H1 (cell line): ENCODE measurements around the gene FOXO6. TPM values are rescaled to one million over a fixed set of nuclear protein-coding genes. Genes with fewer than 3 reads are reported as not detected.

Source experiments
- BCL11A ChIP-seq, 2 experiments: IDR thresholded peaks; one replicate each; pipeline ENCODE4 v1.6.1; 2011; ENCODE audit warnings: low read depth in 2 of 2, low read length in 2 of 2, mild to moderate bottlenecking in 2 of 2
- CTBP2 ChIP-seq: IDR thresholded peaks from 2 replicates; pipeline ENCODE4 v1.7.0; 2011; ENCODE audit warnings: borderline replicate concordance, mild to moderate bottlenecking, moderate library complexity, mixed read lengths, low read length; ENCODE audit not compliant: insufficient read depth, insufficient read length
- GABPA ChIP-seq: IDR thresholded peaks from 2 replicates; pipeline ENCODE4 v1.6.1; 2011; ENCODE audit warnings: mild to moderate bottlenecking, low read length, moderate library complexity, borderline replicate concordance; ENCODE audit not compliant: insufficient read depth
- NANOG ChIP-seq: IDR thresholded peaks from 2 replicates; pipeline ENCODE4 v1.6.1; 2011; ENCODE audit warnings: low read length, low read depth, mild to moderate bottlenecking, inconsistent platforms; ENCODE audit not compliant: insufficient read depth, poor library complexity, severe bottlenecking
- PHF8 ChIP-seq: fragments of 200-600 bp; sonication (generic); conservative IDR thresholded peaks from 2 replicates; pipeline ENCODE4 v1.7.1; 2012; ENCODE audit warnings: low read depth, mild to moderate bottlenecking, inconsistent platforms, low read length, moderate library complexity
- RFX5 ChIP-seq: IDR thresholded peaks from 2 replicates; pipeline ENCODE4 v1.6.1; 2011; ENCODE audit warnings: low read depth, low read length, improper control_type of control experiment, borderline replicate concordance
- RNF2 ChIP-seq: fragments of 200-900, 300-1000 bp; sonication (generic); IDR thresholded peaks from 2 replicates; pipeline ENCODE4 v1.7.1; 2016; ENCODE audit warnings: borderline replicate concordance, low read depth, mild to moderate bottlenecking, antibody characterized with exemption, low read length; ENCODE audit not compliant: poor library complexity, severe bottlenecking; ENCODE audit errors: missing control alignments
- SUZ12 ChIP-seq: fragments of 200-600 bp; sonication (generic); IDR thresholded peaks from 2 replicates; pipeline ENCODE4 v1.6.1; 2012; ENCODE audit warnings: mild to moderate bottlenecking, inconsistent platforms, low read length, moderate library complexity, mixed read lengths
- polyA plus RNA-seq, 7 experiments: library from polyadenylated mRNA; depleted of rRNA in 3 of 7; stranded (reverse) in 5 of 7; unstranded in 2 of 7; fragments of >200 nt in 5 of 7; fragments of 200-250 nt in 2 of 7; gene quantifications; 1 replicate in 5 of 7; 2 replicates in 1 of 7; 4 replicates in 1 of 7; pipeline versions ENCODE4 v1.2.1 to v1.2.3, GENCODE V29; 2011 to 2013; ENCODE audit warnings: missing spikeins in 2 of 7, mixed read lengths in 2 of 7
- total RNA-seq: library from RNA; stranded (reverse); fragmentation: NEBNext Ultra II Directional; extraction: Animal tissue kit (Norgen Biotek cat#: 25700); gene quantifications from 2 replicates; pipeline ENCODE4 v1.2.1, GENCODE V29; 2021
- TF ChIP-seq, protein P1 (sequence below): fragments of 300-600 bp; sonication (generic); IDR thresholded peaks from 2 replicates; pipeline ENCODE4 v1.7.1; 2012; ENCODE audit warnings: low read length, moderate library complexity, mild to moderate bottlenecking, inconsistent platforms; ENCODE audit not compliant: insufficient replicate concordance

The FOXO6 gene
- total and polyA plus RNA-seq, 2 of the 8 experiments (the other 6 are each of a cell fraction or from before 2014, with no cell fraction given): 0.59 to 3.0 TPM

DNA sequence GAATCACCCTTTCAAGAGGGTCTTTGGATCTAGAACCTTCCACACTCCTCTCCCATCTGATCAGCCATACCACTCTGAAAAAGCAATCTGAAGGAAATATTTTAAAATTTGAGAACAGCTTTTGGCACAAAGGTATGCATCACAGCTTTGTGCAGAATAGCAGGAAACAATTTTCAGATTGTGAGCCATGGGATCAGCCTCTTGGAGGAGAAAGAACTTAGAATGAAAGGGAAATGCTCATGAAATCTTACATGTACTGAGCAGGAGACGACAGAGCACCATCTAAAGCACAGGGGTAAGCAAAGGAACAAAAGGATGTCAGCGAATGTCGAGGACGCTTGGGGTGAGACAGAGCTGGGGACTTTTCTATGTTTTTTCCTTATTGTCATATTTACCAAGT lies 68.8 kb downstream of the FOXO6 start (continued):
- TF ChIP-seq, protein P1, sequence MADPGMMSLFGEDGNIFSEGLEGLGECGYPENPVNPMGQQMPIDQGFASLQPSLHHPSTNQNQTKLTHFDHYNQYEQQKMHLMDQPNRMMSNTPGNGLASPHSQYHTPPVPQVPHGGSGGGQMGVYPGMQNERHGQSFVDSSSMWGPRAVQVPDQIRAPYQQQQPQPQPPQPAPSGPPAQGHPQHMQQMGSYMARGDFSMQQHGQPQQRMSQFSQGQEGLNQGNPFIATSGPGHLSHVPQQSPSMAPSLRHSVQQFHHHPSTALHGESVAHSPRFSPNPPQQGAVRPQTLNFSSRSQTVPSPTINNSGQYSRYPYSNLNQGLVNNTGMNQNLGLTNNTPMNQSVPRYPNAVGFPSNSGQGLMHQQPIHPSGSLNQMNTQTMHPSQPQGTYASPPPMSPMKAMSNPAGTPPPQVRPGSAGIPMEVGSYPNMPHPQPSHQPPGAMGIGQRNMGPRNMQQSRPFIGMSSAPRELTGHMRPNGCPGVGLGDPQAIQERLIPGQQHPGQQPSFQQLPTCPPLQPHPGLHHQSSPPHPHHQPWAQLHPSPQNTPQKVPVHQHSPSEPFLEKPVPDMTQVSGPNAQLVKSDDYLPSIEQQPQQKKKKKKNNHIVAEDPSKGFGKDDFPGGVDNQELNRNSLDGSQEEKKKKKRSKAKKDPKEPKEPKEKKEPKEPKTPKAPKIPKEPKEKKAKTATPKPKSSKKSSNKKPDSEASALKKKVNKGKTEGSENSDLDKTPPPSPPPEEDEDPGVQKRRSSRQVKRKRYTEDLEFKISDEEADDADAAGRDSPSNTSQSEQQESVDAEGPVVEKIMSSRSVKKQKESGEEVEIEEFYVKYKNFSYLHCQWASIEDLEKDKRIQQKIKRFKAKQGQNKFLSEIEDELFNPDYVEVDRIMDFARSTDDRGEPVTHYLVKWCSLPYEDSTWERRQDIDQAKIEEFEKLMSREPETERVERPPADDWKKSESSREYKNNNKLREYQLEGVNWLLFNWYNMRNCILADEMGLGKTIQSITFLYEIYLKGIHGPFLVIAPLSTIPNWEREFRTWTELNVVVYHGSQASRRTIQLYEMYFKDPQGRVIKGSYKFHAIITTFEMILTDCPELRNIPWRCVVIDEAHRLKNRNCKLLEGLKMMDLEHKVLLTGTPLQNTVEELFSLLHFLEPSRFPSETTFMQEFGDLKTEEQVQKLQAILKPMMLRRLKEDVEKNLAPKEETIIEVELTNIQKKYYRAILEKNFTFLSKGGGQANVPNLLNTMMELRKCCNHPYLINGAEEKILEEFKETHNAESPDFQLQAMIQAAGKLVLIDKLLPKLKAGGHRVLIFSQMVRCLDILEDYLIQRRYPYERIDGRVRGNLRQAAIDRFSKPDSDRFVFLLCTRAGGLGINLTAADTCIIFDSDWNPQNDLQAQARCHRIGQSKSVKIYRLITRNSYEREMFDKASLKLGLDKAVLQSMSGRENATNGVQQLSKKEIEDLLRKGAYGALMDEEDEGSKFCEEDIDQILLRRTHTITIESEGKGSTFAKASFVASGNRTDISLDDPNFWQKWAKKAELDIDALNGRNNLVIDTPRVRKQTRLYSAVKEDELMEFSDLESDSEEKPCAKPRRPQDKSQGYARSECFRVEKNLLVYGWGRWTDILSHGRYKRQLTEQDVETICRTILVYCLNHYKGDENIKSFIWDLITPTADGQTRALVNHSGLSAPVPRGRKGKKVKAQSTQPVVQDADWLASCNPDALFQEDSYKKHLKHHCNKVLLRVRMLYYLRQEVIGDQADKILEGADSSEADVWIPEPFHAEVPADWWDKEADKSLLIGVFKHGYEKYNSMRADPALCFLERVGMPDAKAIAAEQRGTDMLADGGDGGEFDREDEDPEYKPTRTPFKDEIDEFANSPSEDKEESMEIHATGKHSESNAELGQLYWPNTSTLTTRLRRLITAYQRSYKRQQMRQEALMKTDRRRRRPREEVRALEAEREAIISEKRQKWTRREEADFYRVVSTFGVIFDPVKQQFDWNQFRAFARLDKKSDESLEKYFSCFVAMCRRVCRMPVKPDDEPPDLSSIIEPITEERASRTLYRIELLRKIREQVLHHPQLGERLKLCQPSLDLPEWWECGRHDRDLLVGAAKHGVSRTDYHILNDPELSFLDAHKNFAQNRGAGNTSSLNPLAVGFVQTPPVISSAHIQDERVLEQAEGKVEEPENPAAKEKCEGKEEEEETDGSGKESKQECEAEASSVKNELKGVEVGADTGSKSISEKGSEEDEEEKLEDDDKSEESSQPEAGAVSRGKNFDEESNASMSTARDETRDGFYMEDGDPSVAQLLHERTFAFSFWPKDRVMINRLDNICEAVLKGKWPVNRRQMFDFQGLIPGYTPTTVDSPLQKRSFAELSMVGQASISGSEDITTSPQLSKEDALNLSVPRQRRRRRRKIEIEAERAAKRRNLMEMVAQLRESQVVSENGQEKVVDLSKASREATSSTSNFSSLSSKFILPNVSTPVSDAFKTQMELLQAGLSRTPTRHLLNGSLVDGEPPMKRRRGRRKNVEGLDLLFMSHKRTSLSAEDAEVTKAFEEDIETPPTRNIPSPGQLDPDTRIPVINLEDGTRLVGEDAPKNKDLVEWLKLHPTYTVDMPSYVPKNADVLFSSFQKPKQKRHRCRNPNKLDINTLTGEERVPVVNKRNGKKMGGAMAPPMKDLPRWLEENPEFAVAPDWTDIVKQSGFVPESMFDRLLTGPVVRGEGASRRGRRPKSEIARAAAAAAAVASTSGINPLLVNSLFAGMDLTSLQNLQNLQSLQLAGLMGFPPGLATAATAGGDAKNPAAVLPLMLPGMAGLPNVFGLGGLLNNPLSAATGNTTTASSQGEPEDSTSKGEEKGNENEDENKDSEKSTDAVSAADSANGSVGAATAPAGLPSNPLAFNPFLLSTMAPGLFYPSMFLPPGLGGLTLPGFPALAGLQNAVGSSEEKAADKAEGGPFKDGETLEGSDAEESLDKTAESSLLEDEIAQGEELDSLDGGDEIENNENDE: no peak
- TF ChIP-seq BCL11A (IDR thresholded peaks at IDR 0.05; ENCODE audit: low read depth in 2 of 2, low read length in 2 of 2) (no peak), RNF2 (no peak), GABPA (no peak), CTBP2 (no peak), SUZ12 (no peak), RFX5 (no peak), NANOG (no peak), PHF8 (no peak)
